ENCODE results near the gene MGARP.
"Not testable (repeated sequence)": the region's sequence is repeated elsewhere in the genome, so short reads cannot be mapped to it uniquely, and the experiment has no call there.

The MGARP gene

DNA sequence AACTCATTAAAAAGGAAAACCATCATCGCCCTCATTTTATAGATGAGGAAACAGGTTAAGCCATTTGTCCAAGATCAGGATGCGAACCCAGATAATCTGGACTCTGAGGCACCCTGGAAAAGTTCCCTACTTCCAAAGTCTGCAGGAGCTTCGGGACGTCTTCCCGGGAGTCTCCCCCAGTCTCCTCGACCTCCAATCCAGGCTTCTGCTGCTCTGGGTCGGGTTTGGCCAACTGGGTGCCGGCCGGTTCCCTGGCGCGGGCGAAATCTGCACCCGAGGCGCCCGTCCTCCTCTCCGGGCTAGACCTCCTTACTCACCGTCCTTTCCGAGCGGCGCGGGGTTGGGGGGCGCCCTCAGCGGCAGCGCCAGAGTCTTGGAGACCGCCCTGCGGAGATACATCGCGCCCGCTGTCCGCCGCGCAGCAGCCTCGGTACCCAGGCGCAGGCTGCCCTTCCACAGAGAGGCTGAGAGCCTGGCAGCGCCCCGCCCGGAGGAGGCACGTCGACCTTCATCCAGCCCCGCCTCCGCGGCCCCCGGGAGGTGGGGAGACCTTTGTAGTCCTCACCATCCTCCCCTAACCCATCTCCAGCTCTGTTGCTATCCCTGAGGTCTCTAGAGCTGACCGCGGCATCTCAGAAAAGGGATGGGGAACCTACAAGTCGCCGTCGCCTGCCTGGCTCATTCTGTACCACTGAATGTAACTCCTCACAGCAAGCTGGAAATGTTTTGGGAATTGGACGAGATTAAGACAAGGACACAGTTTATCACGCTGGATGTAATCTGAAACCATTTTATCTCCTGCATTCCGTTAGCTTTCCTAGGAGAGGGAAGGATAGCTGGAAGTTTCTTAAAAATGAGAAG lies at the start of gene MGARP:
Gene MGARP, minus strand, starts transcription at position 466 of the 861 bp plus-strand sequence. Its CDS starts 67 bp downstream, at position 399.
- TF ChIP-seq Cebpa-rat (IDR thresholded peaks at IDR 0.05), result no peak
- no peak within 1 kb of the TSS for H3K4me3 ChIP-seq
- no peaks in the 10 kb centered on the region for H3K27me3 ChIP-seq
- no peaks in the 10 kb centered on the region for H4K20me1 ChIP-seq
- H3K4me1 ChIP-seq, result peaks cover 6% of the 10 kb centered on the region; the same call in 1 of the 2 replicates
- no peak within 1 kb of the TSS for H3K27ac ChIP-seq
- no peak within 1 kb of the TSS for H3K9ac ChIP-seq
- H3K9me3 ChIP-seq, result peaks cover 24% of the 10 kb centered on the region
- peaks cover 7% of the 10 kb centered on the region; the same call in 1 of the 2 replicates for H3K36me3 ChIP-seq
- H3K4me2 ChIP-seq, result no peak within 1 kb of the TSS

DNA sequence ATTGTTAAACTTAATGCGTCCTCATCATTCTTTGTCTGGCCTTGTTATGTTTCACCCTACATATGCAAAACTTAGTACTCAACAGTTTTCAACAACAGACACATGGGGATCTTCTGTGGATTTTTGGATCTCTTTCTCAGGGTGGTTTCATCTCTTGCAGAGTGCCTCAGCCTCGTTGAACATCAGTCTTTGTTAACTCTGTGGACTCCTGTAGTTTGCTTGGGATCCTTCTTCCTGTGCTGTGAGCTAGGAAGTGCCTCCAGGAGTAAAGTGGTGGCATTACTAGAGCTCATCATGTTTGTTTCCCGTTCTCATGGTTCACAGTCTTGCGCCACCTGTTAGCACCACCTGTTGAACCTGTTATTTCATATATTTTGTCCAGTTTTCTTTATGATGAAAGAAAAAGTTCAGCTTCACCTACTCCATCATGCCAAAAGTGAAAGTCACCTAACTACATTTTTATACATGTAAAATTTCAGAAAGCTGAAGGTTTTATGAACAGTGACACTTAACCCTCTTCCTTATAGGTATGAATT lies 49.7 kb upstream of the MGARP start:
- no peak for TF ChIP-seq Cebpa-rat (IDR thresholded peaks at IDR 0.05)
- Histone ChIP-seq H3K9ac (no peak overlapping the region), H3K4me3 (no peak overlapping the region), H4K20me1 (peaks cover 100% of the 10 kb centered on the region), H3K4me1 (no peaks in the 10 kb centered on the region), H3K36me3 (peaks cover 65% of the 10 kb centered on the region), H3K4me2 (no peak overlapping the region), H3K27me3 (no peaks in the 10 kb centered on the region), H3K9me3 (peaks cover 21% of the 10 kb centered on the region), H3K27ac (no peak overlapping the region)

GRCh38 chr4:139324620-139325019 lies 44.6 kb upstream of the MGARP start:
- no peak for TF ChIP-seq Cebpa-rat (IDR thresholded peaks at IDR 0.05)
- Histone ChIP-seq H4K20me1 (peaks cover 100% of the 10 kb centered on the region), H3K9ac (no peak overlapping the region), H3K27me3 (no peaks in the 10 kb centered on the region), H3K27ac (no peak overlapping the region), H3K9me3 (peaks cover 43% of the 10 kb centered on the region), H3K4me3 (no peak overlapping the region), H3K4me2 (no peak overlapping the region), H3K36me3 (peaks cover 44% of the 10 kb centered on the region), H3K4me1 (no peaks in the 10 kb centered on the region)

GRCh38 chr4:139322541-139322940 lies 42.5 kb upstream of the MGARP start:
- H3K4me3 ChIP-seq, H3K9ac ChIP-seq, H3K4me2 ChIP-seq, H3K4me1 ChIP-seq, H3K27me3 ChIP-seq, H3K27ac ChIP-seq: not testable (repeated sequence)
- peaks cover 39% of the 10 kb centered on the region for H3K36me3 ChIP-seq
- H4K20me1 ChIP-seq, result peaks cover 100% of the 10 kb centered on the region
- H3K9me3 ChIP-seq, result peaks cover 36% of the 10 kb centered on the region

DNA sequence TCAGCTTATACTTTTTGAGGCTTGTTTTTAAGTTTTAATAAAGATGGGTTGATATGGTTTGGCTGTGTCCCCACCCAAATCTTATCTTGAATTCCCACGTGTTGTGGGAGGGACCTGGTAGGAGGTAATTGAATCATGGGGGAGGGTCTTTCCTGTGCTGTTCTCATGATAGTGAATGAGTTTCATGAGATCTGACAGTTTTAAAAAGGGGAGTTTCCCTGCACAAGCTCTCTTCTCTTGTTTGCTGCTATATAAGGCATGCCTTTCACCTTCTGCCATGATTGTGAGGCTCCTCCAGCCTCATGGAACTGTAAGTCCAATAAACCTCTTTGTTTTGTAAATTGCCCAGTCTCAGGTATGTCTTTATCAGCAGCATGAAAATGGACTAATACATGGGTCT lies 42.0 kb upstream of the MGARP start:
- H3K4me1 ChIP-seq, H3K4me2 ChIP-seq, H3K9ac ChIP-seq, H3K4me3 ChIP-seq, H3K27ac ChIP-seq, H3K27me3 ChIP-seq: not testable (repeated sequence)
- H3K9me3 ChIP-seq, result peaks cover 39% of the 10 kb centered on the region
- H3K36me3 ChIP-seq, result peaks cover 39% of the 10 kb centered on the region
- peaks cover 100% of the 10 kb centered on the region for H4K20me1 ChIP-seq

DNA sequence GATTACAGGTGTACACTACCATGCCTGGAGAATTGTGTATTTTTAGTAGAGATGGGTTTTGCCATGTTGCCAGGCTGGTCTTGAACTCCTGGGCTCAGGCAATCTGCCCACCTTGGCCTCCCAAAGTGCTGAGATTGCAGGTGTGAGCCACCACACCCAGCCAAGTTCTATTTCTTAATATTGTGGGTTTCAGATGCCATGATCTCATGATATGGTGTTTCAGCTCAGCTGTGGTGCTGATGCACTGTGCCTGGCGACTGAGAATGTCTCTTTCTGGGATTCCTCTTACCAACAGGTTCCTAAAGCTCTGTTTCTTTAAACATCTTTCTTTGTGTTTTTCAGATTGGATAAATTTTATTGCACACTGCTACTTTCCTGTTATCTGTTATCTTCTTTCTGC lies 39.5 kb upstream of the MGARP start:
- peaks cover 64% of the 10 kb centered on the region for H3K9me3 ChIP-seq
- H3K4me3 ChIP-seq, result no peak overlapping the region
- no peak for TF ChIP-seq Cebpa-rat (IDR thresholded peaks at IDR 0.05)
- no peaks in the 10 kb centered on the region for H3K4me1 ChIP-seq
- H3K27me3 ChIP-seq, result no peaks in the 10 kb centered on the region
- H3K9ac ChIP-seq, result no peak overlapping the region
- no peak overlapping the region for H3K4me2 ChIP-seq
- H3K27ac ChIP-seq, result no peak overlapping the region
- peaks cover 48% of the 10 kb centered on the region for H3K36me3 ChIP-seq
- peaks cover 96% of the 10 kb centered on the region for H4K20me1 ChIP-seq

GRCh38 chr4:139317635-139318034 lies 37.6 kb upstream of the MGARP start:
- TF ChIP-seq Cebpa-rat (IDR thresholded peaks at IDR 0.05), result no peak
- peaks cover 74% of the 10 kb centered on the region for H3K9me3 ChIP-seq
- no peaks in the 10 kb centered on the region for H3K27me3 ChIP-seq
- H3K36me3 ChIP-seq, result peaks cover 60% of the 10 kb centered on the region
- peaks cover 96% of the 10 kb centered on the region for H4K20me1 ChIP-seq
- H3K4me2 ChIP-seq, result no peak overlapping the region
- H3K27ac ChIP-seq, result no peak overlapping the region
- H3K4me3 ChIP-seq, result no peak overlapping the region
- peaks cover 14% of the 10 kb centered on the region for H3K4me1 ChIP-seq
- H3K9ac ChIP-seq, result no peak overlapping the region

DNA sequence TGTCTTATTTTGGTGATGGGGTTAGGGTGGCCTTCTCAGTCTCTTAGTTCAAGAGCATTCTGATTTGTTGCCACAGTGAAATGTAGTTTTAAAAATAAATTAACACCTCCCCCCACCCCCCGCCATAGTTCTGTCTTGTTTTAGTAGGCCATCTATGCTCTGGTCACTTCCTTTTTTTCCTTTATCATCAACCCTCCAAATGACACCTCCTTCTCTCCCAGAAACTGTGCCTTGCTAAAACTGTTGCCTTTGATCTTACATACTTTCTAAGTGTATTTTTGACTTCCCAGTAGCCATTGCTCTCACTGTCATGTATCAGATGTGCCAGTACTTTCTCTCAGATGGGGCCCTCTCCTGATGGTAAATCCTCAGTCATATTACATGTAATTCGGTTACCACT lies 36.7 kb upstream of the MGARP start:
- Histone ChIP-seq H3K4me3 (no peak overlapping the region), H3K36me3 (peaks cover 60% of the 10 kb centered on the region), H4K20me1 (peaks cover 96% of the 10 kb centered on the region), H3K4me2 (no peak overlapping the region), H3K27me3 (no peaks in the 10 kb centered on the region), H3K9me3 (peaks cover 68% of the 10 kb centered on the region), H3K4me1 (peaks cover 23% of the 10 kb centered on the region), H3K27ac (no peak overlapping the region), H3K9ac (no peak overlapping the region)
- TF ChIP-seq Cebpa-rat (IDR thresholded peaks at IDR 0.05), result no peak

- Histone ChIP-seq H3K27ac (no peak overlapping the region), H3K4me2 (no peak overlapping the region), H4K20me1 (peaks cover 96% of the 10 kb centered on the region), H3K4me3 (no peak overlapping the region), H3K27me3 (no peaks in the 10 kb centered on the region), H3K9ac (no peak overlapping the region), H3K4me1 (peaks cover 30% of the 10 kb centered on the region), H3K9me3 (peaks cover 55% of the 10 kb centered on the region), H3K36me3 (peaks cover 54% of the 10 kb centered on the region)
- no peak for TF ChIP-seq Cebpa-rat (IDR thresholded peaks at IDR 0.05)
Measured at GRCh38 chr4:139315221-139315675, 35.2 kb upstream of the MGARP start.

DNA sequence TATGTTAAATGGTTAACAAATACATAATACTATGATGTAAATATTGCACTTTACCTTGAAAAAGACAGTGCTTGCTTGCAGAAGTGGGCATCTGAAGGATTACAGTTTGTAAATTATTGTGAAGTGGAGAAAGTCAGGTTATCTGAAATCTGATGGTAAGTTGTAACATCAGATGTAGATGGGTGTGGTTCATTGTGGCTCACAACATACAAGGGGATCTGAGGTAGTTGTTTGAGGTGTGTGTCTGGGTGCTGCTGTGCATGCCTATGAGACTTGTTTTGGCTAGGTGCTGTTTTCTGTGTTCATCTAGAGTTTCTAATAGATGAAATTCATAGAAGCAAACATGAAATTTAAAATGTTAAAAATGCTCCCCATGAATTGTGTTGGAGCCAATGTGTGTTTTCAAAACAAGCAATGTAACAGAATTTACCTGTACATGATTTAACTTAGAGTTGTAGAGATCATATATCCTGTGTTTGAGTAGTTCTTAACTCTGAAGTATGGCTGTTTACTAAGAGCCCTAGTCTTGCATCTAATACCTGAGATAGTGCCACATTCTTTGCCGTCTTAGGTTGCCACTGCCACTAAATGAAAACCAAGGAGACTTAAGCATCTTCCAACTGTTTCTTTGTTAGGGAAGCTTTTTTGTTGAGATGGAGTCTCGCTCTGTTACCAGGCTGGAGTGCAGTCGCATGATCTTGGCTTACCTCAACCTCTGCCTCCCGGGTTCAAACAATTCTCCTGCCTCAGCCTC lies 34.2 kb upstream of the MGARP start:
- H3K27me3 ChIP-seq, result no peaks in the 10 kb centered on the region
- peaks cover 53% of the 10 kb centered on the region for H3K36me3 ChIP-seq
- H3K9ac ChIP-seq, result no peak overlapping the region
- peaks cover 96% of the 10 kb centered on the region for H4K20me1 ChIP-seq
- peaks cover 30% of the 10 kb centered on the region for H3K4me1 ChIP-seq
- TF ChIP-seq Cebpa-rat (IDR thresholded peaks at IDR 0.05), result no peak
- H3K27ac ChIP-seq, result no peak overlapping the region
- no peak overlapping the region for H3K4me3 ChIP-seq
- H3K9me3 ChIP-seq, result peaks cover 49% of the 10 kb centered on the region
- no peak overlapping the region; the same call in 1 of the 2 replicates for H3K4me2 ChIP-seq

- not testable (repeated sequence) for H3K27ac ChIP-seq, H3K4me3 ChIP-seq, H3K9ac ChIP-seq, H3K27me3 ChIP-seq
- Histone ChIP-seq H4K20me1 (peaks cover 96% of the 10 kb centered on the region), H3K9me3 (peaks cover 41% of the 10 kb centered on the region), H3K4me2 (peak overlapping the region; percentile 24), H3K4me1 (peaks cover 30% of the 10 kb centered on the region), H3K36me3 (peaks cover 53% of the 10 kb centered on the region)
Measured at GRCh38 chr4:139313414-139313813, 33.4 kb upstream of the MGARP start.

Data from BLaER1 (cell line).